OCI-LY1 (cell line): ENCODE data around the gene PCDHB2.

Experiments used
- H2AFZ ChIP-seq: fragments of 200-600 bp; sonication (generic), shearing (Covaris generic); 2 replicates; pipeline ENCODE4 v1.6.0; 2014; ENCODE audit warnings: antibody characterized with exemption, mild to moderate bottlenecking, low read length
- H3F3A ChIP-seq: fragments of 200-600 bp; sonication (generic), shearing (Covaris generic); 2 replicates; pipeline ENCODE4 v1.6.0; 2014; ENCODE audit warnings: mild to moderate bottlenecking, antibody characterized with exemption, low read length, moderate library complexity; ENCODE audit not compliant: insufficient read depth
- H3K27ac ChIP-seq: fragments of 200-600 bp; sonication (generic); 2 replicates; pipeline ENCODE4 v1.5.1; 2014; ENCODE audit warnings: low read length, mixed run types, mild to moderate bottlenecking, low read depth; ENCODE audit not compliant: poor library complexity, severe bottlenecking
- H3K27me3 ChIP-seq: fragments of 200-600 bp; sonication (generic); 2 replicates; pipeline ENCODE4 v1.6.0; 2014; ENCODE audit warnings: antibody characterized with exemption, mild to moderate bottlenecking, low read length, moderate library complexity; ENCODE audit not compliant: insufficient read depth
- H3K36me3 ChIP-seq: fragments of 200-600 bp; sonication (generic); 2 replicates; pipeline ENCODE4 v1.6.1; 2014; ENCODE audit warnings: mild to moderate bottlenecking, antibody characterized with exemption, low read length, moderate library complexity, mixed read lengths; ENCODE audit not compliant: insufficient read depth
- H3K4me1 ChIP-seq: fragments of 200-600 bp; sonication (generic); 2 replicates; pipeline ENCODE4 v1.5.1; 2014; ENCODE audit warnings: mild to moderate bottlenecking, low read length, moderate library complexity; ENCODE audit not compliant: insufficient read depth, severe bottlenecking
- H3K4me2 ChIP-seq: fragments of 200-600 bp; sonication (generic), shearing (Covaris generic); 2 replicates; pipeline ENCODE4 v1.6.1; 2014; ENCODE audit warnings: low read length
- H3K4me3 ChIP-seq: fragments of 200-600 bp; sonication (generic); 2 replicates; pipeline ENCODE4 v1.5.1; 2014; ENCODE audit warnings: low read length, low read depth, mild to moderate bottlenecking, mixed read lengths; ENCODE audit not compliant: poor library complexity, severe bottlenecking
- H3K79me2 ChIP-seq: fragments of 200-600 bp; shearing (Covaris generic); 2 replicates; pipeline ENCODE4 v1.6.1; 2016; ENCODE audit warnings: mixed run types, low read length, mixed read lengths; ENCODE audit not compliant: insufficient read depth
- H3K9ac ChIP-seq: fragments of 200-600 bp; sonication (generic), shearing (Covaris generic); 2 replicates; pipeline ENCODE4 v1.6.1; 2014; ENCODE audit warnings: mild to moderate bottlenecking, low read length, mixed read lengths
- H3K9me2 ChIP-seq: fragments of 200-600 bp; sonication (generic), shearing (Covaris generic); 2 replicates; pipeline ENCODE4 v1.6.1; 2014; ENCODE audit warnings: low read depth, mild to moderate bottlenecking, low read length, mixed read lengths
- H3K9me3 ChIP-seq: fragments of 200-600 bp; shearing (Covaris generic); 2 replicates; pipeline ENCODE4 v1.6.1; 2014; ENCODE audit warnings: low read length, mixed read lengths
- H4K20me1 ChIP-seq: fragments of 200-600 bp; sonication (generic), shearing (Covaris generic); 2 replicates; pipeline ENCODE4 v1.6.0; 2016; ENCODE audit warnings: mild to moderate bottlenecking, low read length; ENCODE audit not compliant: insufficient read depth
- CTCF ChIP-seq: fragments of 200-600 bp; sonication (generic), shearing (Covaris generic); IDR thresholded peaks from 2 replicates; pipeline ENCODE4 v1.5.1; 2017; ENCODE audit warnings: mild to moderate bottlenecking, antibody characterized with exemption, low read length, moderate library complexity, mixed read lengths
- EZH2 ChIP-seq: fragments of 200-600 bp; sonication (generic), shearing (Covaris generic); IDR thresholded peaks from 2 replicates; pipeline ENCODE4 v1.8.0; 2017; ENCODE audit warnings: borderline replicate concordance, mixed run types, mild to moderate bottlenecking, antibody characterized with exemption, low read length, moderate library complexity, mixed read lengths

The PCDHB2 gene

GRCh38 chr5:141094481-141095262 is at the start of gene PCDHB2:
Gene PCDHB2, plus strand, starts transcription at chr5:141094615. Its CDS starts 176 bp downstream, at chr5:141094791.
- H3K9me3 ChIP-seq: no peaks in the 10 kb centered on the region
- no peak within 1 kb of the TSS for H3K27ac ChIP-seq
- no peak within 1 kb of the TSS for H2AFZ ChIP-seq
- no peaks in the 10 kb centered on the region for H3F3A ChIP-seq
- no peak within 1 kb of the TSS for H3K4me2 ChIP-seq
- no peaks in the 10 kb centered on the region for H3K79me2 ChIP-seq
- TF ChIP-seq EZH2: no peak
- TF ChIP-seq CTCF: peak; percentile 40; the same call in 1 of the 2 replicates
- H3K27me3 ChIP-seq: no peaks in the 10 kb centered on the region
- H3K4me3 ChIP-seq: no peak within 1 kb of the TSS
- H3K9ac ChIP-seq: no peak within 1 kb of the TSS
- no peaks in the 10 kb centered on the region for H3K4me1 ChIP-seq
- H4K20me1 ChIP-seq: no peaks in the 10 kb centered on the region
- no peaks in the 10 kb centered on the region for H3K36me3 ChIP-seq
- H3K9me2 ChIP-seq: no peaks in the 10 kb centered on the region

- H3K27ac ChIP-seq: no peak within 1 kb of the TSS
- H3K4me2 ChIP-seq: no peak within 1 kb of the TSS
- no peaks in the 10 kb centered on the region for H3K79me2 ChIP-seq
- H3K9me3 ChIP-seq: no peaks in the 10 kb centered on the region
- no peaks in the 10 kb centered on the region for H3K9me2 ChIP-seq
- H2AFZ ChIP-seq: no peak within 1 kb of the TSS
- no peaks in the 10 kb centered on the region for H3F3A ChIP-seq
- H3K9ac ChIP-seq: no peak within 1 kb of the TSS
- no peaks in the 10 kb centered on the region for H3K36me3 ChIP-seq
- no peak for TF ChIP-seq CTCF
- TF ChIP-seq EZH2: no peak
- H3K4me3 ChIP-seq: no peak within 1 kb of the TSS
- H3K27me3 ChIP-seq: no peaks in the 10 kb centered on the region
- H4K20me1 ChIP-seq: no peaks in the 10 kb centered on the region
- H3K4me1 ChIP-seq: no peaks in the 10 kb centered on the region
Observed at GRCh38 chr5:141050622-141051520, 43.5 kb upstream of the PCDHB2 start, which contains the start of gene PCDHB1. Gene PCDHB1, plus strand, starts transcription at chr5:141051374. Its CDS starts 97 bp downstream, at chr5:141051471.

GRCh38 chr5:141051521-141051866 is 42.9 kb upstream of the PCDHB2 start:
- no peaks in the 10 kb centered on the region for H3K36me3 ChIP-seq
- no peaks in the 10 kb centered on the region for H3K27me3 ChIP-seq
- H3K4me3 ChIP-seq: no peak overlapping the region
- no peaks in the 10 kb centered on the region for H3K9me3 ChIP-seq
- H3K79me2 ChIP-seq: no peaks in the 10 kb centered on the region
- H3K4me1 ChIP-seq: no peaks in the 10 kb centered on the region
- H3F3A ChIP-seq: no peaks in the 10 kb centered on the region
- H3K9me2 ChIP-seq: no peaks in the 10 kb centered on the region
- H4K20me1 ChIP-seq: no peaks in the 10 kb centered on the region
- TF ChIP-seq EZH2: no peak
- no peak for TF ChIP-seq CTCF
- no peak overlapping the region for H3K27ac ChIP-seq
- no peak overlapping the region for H3K9ac ChIP-seq
- no peak overlapping the region for H3K4me2 ChIP-seq
- no peak overlapping the region for H2AFZ ChIP-seq
